K562 (cell line): ENCODE measurements around the gene ECSIT. TPM values are rescaled to one million over a fixed set of nuclear protein-coding genes. Genes with fewer than 3 reads are reported as not detected.

Source experiments
- ASH1L ChIP-seq: fragments of 450-650 bp; IDR thresholded peaks from 2 replicates; pipeline ENCODE4 v1.6.1; 2018; ENCODE audit warnings: borderline replicate concordance, mild to moderate bottlenecking, low read depth; ENCODE audit not compliant: partially characterized antibody
- DACH1 ChIP-seq: fragments of 450-650 bp; IDR thresholded peaks from 2 replicates; pipeline ENCODE4 v1.6.1; 2018; ENCODE audit not compliant: partially characterized antibody
- E2F6 ChIP-seq, 2 experiments: IDR thresholded peaks; 2 replicates each; pipeline ENCODE4 v1.6.1; 2011; ENCODE audit warnings: borderline replicate concordance in 1 of 2, control low read depth in 1 of 2, low read depth in 1 of 2, low read length in 1 of 2, mild to moderate bottlenecking in 1 of 2, mixed read lengths in 1 of 2, moderate library complexity in 1 of 2; ENCODE audit not compliant: insufficient read depth in 1 of 2, insufficient read length in 1 of 2, poor library complexity in 1 of 2, severe bottlenecking in 1 of 2; ENCODE audit errors: extremely low read depth in 1 of 2
- GATAD2A ChIP-seq: fragments of 450-650 bp; IDR thresholded peaks from 2 replicates; pipeline ENCODE4 v1.6.1; 2017
- GTF2F1 ChIP-seq: IDR thresholded peaks from 2 replicates; pipeline ENCODE4 v1.6.1; 2011; ENCODE audit warnings: low read depth, low read length, improper control_type of control experiment
- NFYB ChIP-seq: IDR thresholded peaks from 2 replicates; pipeline ENCODE4 v1.6.1; 2011; ENCODE audit warnings: mild to moderate bottlenecking, moderate library complexity; ENCODE audit not compliant: insufficient read length; ENCODE audit errors: extremely low read depth
- PCBP1 ChIP-seq: fragments of 200-400 bp; formaldehyde crosslinking; IDR thresholded peaks from 2 replicates; pipeline ENCODE4 v1.6.1; 2018; ENCODE audit warnings: mild to moderate bottlenecking, low read depth, low read length; ENCODE audit not compliant: poor library complexity, severe bottlenecking
- POU5F1 ChIP-seq: fragments of 150-350 bp; IDR thresholded peaks from 2 replicates; pipeline ENCODE4 v1.6.1; 2014; ENCODE audit warnings: borderline replicate concordance, low read length, low read depth, mild to moderate bottlenecking; ENCODE audit not compliant: partially characterized antibody
- SMARCC2 ChIP-seq: fragments of 450-650 bp; IDR thresholded peaks from 2 replicates; pipeline ENCODE4 v1.6.1; 2017; ENCODE audit warnings: antibody characterized with exemption, moderate library complexity, mild to moderate bottlenecking, low read depth
- VEZF1 ChIP-seq: fragments of 200-800 bp; sonication (Bioruptor generic); IDR thresholded peaks from 2 replicates; pipeline ENCODE4 v1.6.1; 2017; ENCODE audit warnings: missing genetic modification characterization, missing compliant biosample characterization
- ZNF23 ChIP-seq: fragments of 250-450 bp; sonication (Bioruptor Pico); IDR thresholded peaks from 2 replicates; pipeline ENCODE4 v1.4.0; 2020; ENCODE audit warnings: mild to moderate bottlenecking
- ZNF277 ChIP-seq: fragments of 250-450 bp; sonication (Bioruptor Pico); IDR thresholded peaks from 2 replicates; pipeline ENCODE4 v1.8.0; 2022; ENCODE audit warnings: inconsistent platforms, mild to moderate bottlenecking, moderate library complexity, borderline replicate concordance
- ZNF318 ChIP-seq, 2 experiments: fragments of 450-650 bp; IDR thresholded peaks; 2 replicates each; pipeline ENCODE4 v1.6.1; 2016; ENCODE audit warnings: mild to moderate bottlenecking in 2 of 2, borderline replicate concordance in 1 of 2, low read depth in 1 of 2, moderate library complexity in 1 of 2
- polyA plus RNA-seq, 8 experiments: library from polyadenylated mRNA; depleted of rRNA in 4 of 8; stranded (reverse) in 5 of 8; unstranded in 3 of 8; fragments of >200 nt; fragmentation: Nextera tagmentation in 2 of 8; fragmentation: Illumina TruSeq in 1 of 8; extraction: Ambion mirVana in 2 of 8; extraction: Trizol in 1 of 8; gene quantifications; 2 replicates each; pipeline versions ENCODE4 v1.2.1 to v1.2.3, GENCODE V29; 2011 to 2014; ENCODE audit warnings: inconsistent platforms in 1 of 8, missing spikeins in 1 of 8
- total RNA-seq, 7 experiments: library from RNA; depleted of rRNA in 6 of 7; stranded (reverse); fragments of >200 nt in 6 of 7; fragmentation: Illumina TruSeq in 2 of 7; extraction: Trizol in 2 of 7; gene quantifications; 2 replicates each; pipeline versions ENCODE4 v1.2.1 to v1.2.3, GENCODE V29; 2011 to 2021; ENCODE audit warnings: low replicate concordance in 1 of 7

ECSIT gene
- total and polyA plus RNA-seq, 9 of the 15 experiments (the other 6 are each of a cell fraction or from before 2014, with no cell fraction given) = 1.1 to 82.5 (median 43.9) TPM

GRCh38 chr19:11535792-11536595, 7.1 kb upstream of the ECSIT start (continued):
- TF ChIP-seq ZNF318 (IDR thresholded peaks at IDR 0.05; ENCODE audit: borderline replicate concordance in 1 of 2, low read depth in 1 of 2) = no peak
- no peak for TF ChIP-seq ASH1L
- peak in 1 of 2 experiments; percentile 65 for TF ChIP-seq E2F6 (IDR thresholded peaks at IDR 0.05; ENCODE audit: borderline replicate concordance in 1 of 2, extremely low read depth in 1 of 2, insufficient read depth in 1 of 2, insufficient read length in 1 of 2, low read depth in 1 of 2, low read length in 1 of 2, poor library complexity in 1 of 2, severe bottlenecking in 1 of 2)
- TF ChIP-seq NFYB = no peak
- TF ChIP-seq GATAD2A = peak; percentile 69; the same call in 1 of the 2 replicates
- TF ChIP-seq POU5F1 = no peak
- no peak; the same call in 1 of the 2 replicates for TF ChIP-seq SMARCC2
- no peak for TF ChIP-seq ZNF23 (CRISPR knock-in tag)
- TF ChIP-seq GTF2F1 = no peak
- TF ChIP-seq ZNF277 (CRISPR knock-in tag) = no peak
- no peak for TF ChIP-seq DACH1
- TF ChIP-seq PCBP1 = no peak
- peak; percentile 87 for TF ChIP-seq VEZF1 (CRISPR knock-in tag)
